ENCODE results near the gene GFPT1. TPM values are rescaled to one million over a fixed set of nuclear protein-coding genes. Genes with fewer than 3 reads are reported as not detected.

Gene GFPT1
- polyA plus RNA-seq, 1 donor (not counting 4 experiments of a cell fraction or from before 2014, with no cell fraction given), result 12.9 TPM

GRCh38 chr2:69297216-69297615 lies 89.8 kb downstream of the GFPT1 start:
- Histone ChIP-seq H3K27me3 (ENCODE audit: control insufficient read depth, extremely low read depth, insufficient read depth, low read length) (peaks cover 3% of the 10 kb centered on the region), H4K20me1 (ENCODE audit: control insufficient read depth, extremely low read depth, insufficient read depth, low read length) (no peaks in the 10 kb centered on the region), H3K79me2 (ENCODE audit: control insufficient read depth, insufficient read depth, low read length) (no peaks in the 10 kb centered on the region), H3K9me1 (ENCODE audit: control insufficient read depth, extremely low read depth, insufficient read depth, low read length) (no peaks in the 10 kb centered on the region), H3K4me2 (ENCODE audit: control insufficient read depth, extremely low read depth, insufficient read depth, low read depth, low read length) (no peak overlapping the region), H3K36me3 (ENCODE audit: control insufficient read depth in 2 of 2, extremely low read depth in 1 of 2, insufficient read depth in 2 of 2, low read length in 2 of 2) (no peaks in the 10 kb centered on the region), H2AFZ (ENCODE audit: control insufficient read depth, low read length) (no peak overlapping the region), H3K4me3 (ENCODE audit: control insufficient read depth in 2 of 3, extremely low read depth in 1 of 3, insufficient read depth in 2 of 3, low read depth in 1 of 3, low read length in 3 of 3) (no peak overlapping the region), H3K9ac (ENCODE audit: control insufficient read depth, extremely low read depth, insufficient read depth, low read length) (no peak overlapping the region), H3K9me3 (ENCODE audit: control insufficient read depth, low read depth, low read length) (no peaks in the 10 kb centered on the region), H3K27ac (ENCODE audit: control insufficient read depth, insufficient read depth, low read length) (no peak overlapping the region), H3K4me1 (ENCODE audit: control insufficient read depth, extremely low read depth, insufficient read depth, low read length) (peaks cover 13% of the 10 kb centered on the region)
- no peak for FAIRE-seq
- dilution Hi-C loops (cut with MboI; ENCODE audit: extremely low pct_ligation_motif_present, low sequenced_read_pairs), result no loop called here
- no peak for DNase-seq (ENCODE audit: low read depth, low spot score)
- TF ChIP-seq CTCF (optimal IDR thresholded peaks at IDR 0.05 in 1 of 3, IDR thresholded peaks at IDR 0.05 in 1 of 3, conservative IDR thresholded peaks at IDR 0.05 in 1 of 3; ENCODE audit: extremely low read depth in 1 of 3, insufficient read depth in 2 of 3, low read length in 3 of 3) (no peak), EZH2 (IDR thresholded peaks at IDR 0.05; ENCODE audit: low read length) (no peak)

GRCh38 chr2:69296421-69296820 lies 90.6 kb downstream of the GFPT1 start:
- Histone ChIP-seq H3K4me2 (ENCODE audit: control insufficient read depth, extremely low read depth, insufficient read depth, low read depth, low read length) (no peak overlapping the region), H3K36me3 (ENCODE audit: control insufficient read depth in 2 of 2, extremely low read depth in 1 of 2, insufficient read depth in 2 of 2, low read length in 2 of 2) (no peaks in the 10 kb centered on the region), H3K4me3 (ENCODE audit: control insufficient read depth in 2 of 3, extremely low read depth in 1 of 3, insufficient read depth in 2 of 3, low read depth in 1 of 3, low read length in 3 of 3) (no peak overlapping the region), H3K9me1 (ENCODE audit: control insufficient read depth, extremely low read depth, insufficient read depth, low read length) (no peaks in the 10 kb centered on the region), H3K79me2 (ENCODE audit: control insufficient read depth, insufficient read depth, low read length) (no peaks in the 10 kb centered on the region), H2AFZ (ENCODE audit: control insufficient read depth, low read length) (no peak overlapping the region), H3K27ac (ENCODE audit: control insufficient read depth, insufficient read depth, low read length) (no peak overlapping the region), H3K27me3 (ENCODE audit: control insufficient read depth, extremely low read depth, insufficient read depth, low read length) (peaks cover 3% of the 10 kb centered on the region), H3K9ac (ENCODE audit: control insufficient read depth, extremely low read depth, insufficient read depth, low read length) (no peak overlapping the region), H3K9me3 (ENCODE audit: control insufficient read depth, low read depth, low read length) (no peaks in the 10 kb centered on the region), H4K20me1 (ENCODE audit: control insufficient read depth, extremely low read depth, insufficient read depth, low read length) (no peaks in the 10 kb centered on the region), H3K4me1 (ENCODE audit: control insufficient read depth, extremely low read depth, insufficient read depth, low read length) (peaks cover 13% of the 10 kb centered on the region)
- no peak for TF ChIP-seq CTCF (optimal IDR thresholded peaks at IDR 0.05 in 1 of 3, IDR thresholded peaks at IDR 0.05 in 1 of 3, conservative IDR thresholded peaks at IDR 0.05 in 1 of 3; ENCODE audit: extremely low read depth in 1 of 3, insufficient read depth in 2 of 3, low read length in 3 of 3)
- no peak for TF ChIP-seq EZH2 (IDR thresholded peaks at IDR 0.05; ENCODE audit: low read length)
- no peak for FAIRE-seq
- no peak for DNase-seq (ENCODE audit: low read depth, low spot score)
- dilution Hi-C loops (cut with MboI; ENCODE audit: extremely low pct_ligation_motif_present, low sequenced_read_pairs), result no loop called here

Measured in keratinocyte (primary cell).